K562 (cell line): Measurements from ENCODE around the gene ROR2. TPM values are rescaled to one million over a fixed set of nuclear protein-coding genes. Genes with fewer than 3 reads are reported as not detected.

Experiments
- HNRNPH1 ChIP-seq: fragments of 200-400 bp; formaldehyde crosslinking; optimal IDR thresholded peaks from 2 replicates; pipeline ENCODE3; 2017; ENCODE audit warnings: low read depth, mild to moderate bottlenecking, low read length, moderate library complexity
- TFAM ChIP-seq: fragments of 250-450 bp; sonication (Bioruptor Pico); conservative IDR thresholded peaks from 2 replicates; pipeline ENCODE4 v1.5.0; 2021; ENCODE audit warnings: mild to moderate bottlenecking, moderate library complexity
- ZNF133 ChIP-seq: fragments of 250-450 bp; sonication (Bioruptor Pico); IDR thresholded peaks from 2 replicates; pipeline ENCODE4 v1.4.0; 2020; ENCODE audit warnings: mild to moderate bottlenecking
- polyA plus RNA-seq, 8 experiments: library from polyadenylated mRNA; depleted of rRNA in 4 of 8; stranded (reverse) in 5 of 8; unstranded in 3 of 8; fragments of >200 nt; fragmentation: Nextera tagmentation in 2 of 8; fragmentation: Illumina TruSeq in 1 of 8; extraction: Ambion mirVana in 2 of 8; extraction: Trizol in 1 of 8; gene quantifications; 2 replicates each; pipeline versions ENCODE4 v1.2.1 to v1.2.3, GENCODE V29; 2011 to 2014; ENCODE audit warnings: inconsistent platforms in 1 of 8, missing spikeins in 1 of 8
- total RNA-seq, 7 experiments: library from RNA; depleted of rRNA in 6 of 7; stranded (reverse); fragments of >200 nt in 6 of 7; fragmentation: Illumina TruSeq in 2 of 7; extraction: Trizol in 2 of 7; gene quantifications; 2 replicates each; pipeline versions ENCODE4 v1.2.1 to v1.2.3, GENCODE V29; 2011 to 2021; ENCODE audit warnings: low replicate concordance in 1 of 7
- TF ChIP-seq, protein P1 (sequence below): fragments of 450-650 bp; IDR thresholded peaks from 2 replicates; pipeline ENCODE4 v1.6.1; 2016; ENCODE audit warnings: low read depth
- TF ChIP-seq, protein P2 (sequence below): fragments of 250-450 bp; sonication (Bioruptor Pico); IDR thresholded peaks from 2 replicates; pipeline ENCODE4 v1.8.0; 2022; ENCODE audit warnings: moderate library complexity, mild to moderate bottlenecking, inconsistent platforms
- TF ChIP-seq, protein P3 (sequence below): IDR thresholded peaks from 3 replicates; pipeline ENCODE4 v1.6.1; 2011; ENCODE audit warnings: borderline replicate concordance, mild to moderate bottlenecking; ENCODE audit not compliant: insufficient read length, insufficient read depth
- TF ChIP-seq, protein P4 (sequence below): IDR thresholded peaks from 3 replicates; pipeline ENCODE4 v1.6.1; 2011; ENCODE audit warnings: borderline replicate concordance, mild to moderate bottlenecking, moderate library complexity; ENCODE audit not compliant: insufficient read length; ENCODE audit errors: extremely low read depth

ROR2 gene
- total and polyA plus RNA-seq, 9 of the 15 experiments (the other 6 are each of a cell fraction or from before 2014, with no cell fraction given): 5.6 to 33.8 (median 15.3) TPM

DNA sequence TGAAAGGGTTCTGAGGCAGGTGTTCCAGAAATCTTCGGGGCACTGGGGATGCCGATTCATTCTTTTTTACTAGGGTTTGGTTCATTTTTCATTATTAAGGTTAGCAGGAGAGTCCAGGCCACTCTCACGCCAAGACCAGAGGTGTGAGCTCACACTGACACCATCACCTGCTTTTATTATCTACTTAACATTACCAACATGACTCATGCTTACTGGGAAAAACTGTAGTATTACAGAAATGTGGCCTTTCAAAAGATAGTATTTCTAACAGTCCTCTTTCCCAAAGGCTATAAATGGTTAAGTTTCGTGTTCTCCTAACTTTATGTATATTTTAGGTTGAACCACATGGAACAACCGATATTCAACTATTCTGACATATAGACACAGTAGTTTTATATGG, 222.1 kb downstream of the ROR2 start (continued):
- TF ChIP-seq, protein P1, sequence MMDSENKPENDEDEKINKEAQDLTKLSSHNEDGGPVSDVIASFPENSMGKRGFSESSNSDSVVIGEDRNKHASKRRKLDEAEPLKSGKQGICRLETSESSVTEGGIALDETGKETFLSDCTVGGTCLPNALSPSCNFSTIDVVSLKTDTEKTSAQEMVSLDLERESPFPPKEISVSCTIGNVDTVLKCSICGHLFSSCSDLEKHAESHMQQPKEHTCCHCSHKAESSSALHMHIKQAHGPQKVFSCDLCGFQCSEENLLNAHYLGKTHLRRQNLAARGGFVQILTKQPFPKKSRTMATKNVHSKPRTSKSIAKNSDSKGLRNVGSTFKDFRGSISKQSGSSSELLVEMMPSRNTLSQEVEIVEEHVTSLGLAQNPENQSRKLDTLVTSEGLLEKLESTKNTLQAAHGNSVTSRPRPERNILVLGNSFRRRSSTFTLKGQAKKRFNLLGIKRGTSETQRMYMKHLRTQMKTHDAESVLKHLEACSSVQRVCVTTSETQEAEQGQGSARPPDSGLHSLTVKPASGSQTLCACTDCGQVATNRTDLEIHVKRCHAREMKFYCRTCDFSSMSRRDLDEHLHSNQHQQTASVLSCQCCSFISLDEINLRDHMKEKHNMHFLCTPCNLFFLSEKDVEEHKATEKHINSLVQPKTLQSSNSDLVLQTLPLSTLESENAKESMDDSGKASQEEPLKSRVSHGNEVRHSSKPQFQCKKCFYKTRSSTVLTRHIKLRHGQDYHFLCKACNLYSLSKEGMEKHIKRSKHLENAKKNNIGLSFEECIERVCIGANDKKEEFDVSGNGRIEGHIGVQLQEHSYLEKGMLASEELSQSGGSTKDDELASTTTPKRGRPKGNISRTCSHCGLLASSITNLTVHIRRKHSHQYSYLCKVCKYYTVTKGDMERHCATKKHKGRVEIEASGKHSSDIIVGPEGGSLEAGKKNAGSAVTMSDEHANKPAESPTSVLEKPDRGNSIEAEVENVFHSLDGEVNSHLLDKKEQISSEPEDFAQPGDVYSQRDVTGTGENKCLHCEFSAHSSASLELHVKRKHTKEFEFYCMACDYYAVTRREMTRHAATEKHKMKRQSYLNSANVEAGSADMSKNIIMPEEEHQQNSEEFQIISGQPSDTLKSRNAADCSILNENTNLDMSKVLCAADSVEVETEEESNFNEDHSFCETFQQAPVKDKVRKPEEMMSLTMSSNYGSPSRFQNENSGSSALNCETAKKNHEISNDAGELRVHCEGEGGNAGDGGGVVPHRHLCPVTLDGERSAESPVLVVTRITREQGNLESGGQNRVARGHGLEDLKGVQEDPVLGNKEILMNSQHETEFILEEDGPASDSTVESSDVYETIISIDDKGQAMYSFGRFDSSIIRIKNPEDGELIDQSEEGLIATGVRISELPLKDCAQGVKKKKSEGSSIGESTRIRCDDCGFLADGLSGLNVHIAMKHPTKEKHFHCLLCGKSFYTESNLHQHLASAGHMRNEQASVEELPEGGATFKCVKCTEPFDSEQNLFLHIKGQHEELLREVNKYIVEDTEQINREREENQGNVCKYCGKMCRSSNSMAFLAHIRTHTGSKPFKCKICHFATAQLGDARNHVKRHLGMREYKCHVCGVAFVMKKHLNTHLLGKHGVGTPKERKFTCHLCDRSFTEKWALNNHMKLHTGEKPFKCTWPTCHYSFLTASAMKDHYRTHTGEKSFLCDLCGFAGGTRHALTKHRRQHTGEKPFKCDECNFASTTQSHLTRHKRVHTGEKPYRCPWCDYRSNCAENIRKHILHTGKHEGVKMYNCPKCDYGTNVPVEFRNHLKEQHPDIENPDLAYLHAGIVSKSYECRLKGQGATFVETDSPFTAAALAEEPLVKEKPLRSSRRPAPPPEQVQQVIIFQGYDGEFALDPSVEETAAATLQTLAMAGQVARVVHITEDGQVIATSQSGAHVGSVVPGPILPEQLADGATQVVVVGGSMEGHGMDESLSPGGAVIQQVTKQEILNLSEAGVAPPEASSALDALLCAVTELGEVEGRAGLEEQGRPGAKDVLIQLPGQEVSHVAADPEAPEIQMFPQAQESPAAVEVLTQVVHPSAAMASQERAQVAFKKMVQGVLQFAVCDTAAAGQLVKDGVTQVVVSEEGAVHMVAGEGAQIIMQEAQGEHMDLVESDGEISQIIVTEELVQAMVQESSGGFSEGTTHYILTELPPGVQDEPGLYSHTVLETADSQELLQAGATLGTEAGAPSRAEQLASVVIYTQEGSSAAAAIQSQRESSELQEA: no peak
- TF ChIP-seq TFAM (no peak), HNRNPH1 (no peak), ZNF133 (CRISPR knock-in tag) (no peak)
- TF ChIP-seq, protein P2, sequence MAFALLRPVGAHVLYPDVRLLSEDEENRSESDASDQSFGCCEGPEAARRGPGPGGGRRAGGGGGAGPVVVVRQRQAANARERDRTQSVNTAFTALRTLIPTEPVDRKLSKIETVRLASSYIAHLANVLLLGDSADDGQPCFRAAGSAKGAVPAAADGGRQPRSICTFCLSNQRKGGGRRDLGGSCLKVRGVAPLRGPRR (CRISPR knock-in tag): no peak
- TF ChIP-seq, protein P3, sequence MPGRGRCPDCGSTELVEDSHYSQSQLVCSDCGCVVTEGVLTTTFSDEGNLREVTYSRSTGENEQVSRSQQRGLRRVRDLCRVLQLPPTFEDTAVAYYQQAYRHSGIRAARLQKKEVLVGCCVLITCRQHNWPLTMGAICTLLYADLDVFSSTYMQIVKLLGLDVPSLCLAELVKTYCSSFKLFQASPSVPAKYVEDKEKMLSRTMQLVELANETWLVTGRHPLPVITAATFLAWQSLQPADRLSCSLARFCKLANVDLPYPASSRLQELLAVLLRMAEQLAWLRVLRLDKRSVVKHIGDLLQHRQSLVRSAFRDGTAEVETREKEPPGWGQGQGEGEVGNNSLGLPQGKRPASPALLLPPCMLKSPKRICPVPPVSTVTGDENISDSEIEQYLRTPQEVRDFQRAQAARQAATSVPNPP: no peak
- TF ChIP-seq, protein P4, sequence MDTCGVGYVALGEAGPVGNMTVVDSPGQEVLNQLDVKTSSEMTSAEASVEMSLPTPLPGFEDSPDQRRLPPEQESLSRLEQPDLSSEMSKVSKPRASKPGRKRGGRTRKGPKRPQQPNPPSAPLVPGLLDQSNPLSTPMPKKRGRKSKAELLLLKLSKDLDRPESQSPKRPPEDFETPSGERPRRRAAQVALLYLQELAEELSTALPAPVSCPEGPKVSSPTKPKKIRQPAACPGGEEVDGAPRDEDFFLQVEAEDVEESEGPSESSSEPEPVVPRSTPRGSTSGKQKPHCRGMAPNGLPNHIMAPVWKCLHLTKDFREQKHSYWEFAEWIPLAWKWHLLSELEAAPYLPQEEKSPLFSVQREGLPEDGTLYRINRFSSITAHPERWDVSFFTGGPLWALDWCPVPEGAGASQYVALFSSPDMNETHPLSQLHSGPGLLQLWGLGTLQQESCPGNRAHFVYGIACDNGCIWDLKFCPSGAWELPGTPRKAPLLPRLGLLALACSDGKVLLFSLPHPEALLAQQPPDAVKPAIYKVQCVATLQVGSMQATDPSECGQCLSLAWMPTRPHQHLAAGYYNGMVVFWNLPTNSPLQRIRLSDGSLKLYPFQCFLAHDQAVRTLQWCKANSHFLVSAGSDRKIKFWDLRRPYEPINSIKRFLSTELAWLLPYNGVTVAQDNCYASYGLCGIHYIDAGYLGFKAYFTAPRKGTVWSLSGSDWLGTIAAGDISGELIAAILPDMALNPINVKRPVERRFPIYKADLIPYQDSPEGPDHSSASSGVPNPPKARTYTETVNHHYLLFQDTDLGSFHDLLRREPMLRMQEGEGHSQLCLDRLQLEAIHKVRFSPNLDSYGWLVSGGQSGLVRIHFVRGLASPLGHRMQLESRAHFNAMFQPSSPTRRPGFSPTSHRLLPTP: no peak
